Measurements from ENCODE around the gene RNF26.
"Not testable (repeated sequence)": the region's sequence is repeated elsewhere in the genome, so short reads cannot be mapped to it uniquely, and the experiment has no call there.

The RNF26 gene

GRCh38 chr11:119371778-119372182 lies 37.5 kb downstream of the RNF26 start:
- no peak for DNase-seq (ENCODE audit: low read depth)

GRCh38 chr11:119372260-119373058 lies 38.1 kb downstream of the RNF26 start:
- no peak for DNase-seq (ENCODE audit: low read depth)

- DNase-seq (ENCODE audit: low read depth), result no peak
Observed at GRCh38 chr11:119373059-119373920, 39.0 kb downstream of the RNF26 start.

- DNase-seq (ENCODE audit: low read depth), result no peak
Observed at GRCh38 chr11:119373921-119374631, 39.7 kb downstream of the RNF26 start.

GRCh38 chr11:119374632-119375336 lies 40.5 kb downstream of the RNF26 start:
- DNase-seq (ENCODE audit: low read depth), result no peak

- no peak for DNase-seq (ENCODE audit: low read depth)
Observed at GRCh38 chr11:119375337-119376196, 41.2 kb downstream of the RNF26 start.

GRCh38 chr11:119376197-119376847 lies 42.0 kb downstream of the RNF26 start:
- no peak for DNase-seq (ENCODE audit: low read depth)

GRCh38 chr11:119377112-119377901 lies 43.0 kb downstream of the RNF26 start:
- no peak for DNase-seq (ENCODE audit: low read depth)

GRCh38 chr11:119377961-119378667 lies 43.8 kb downstream of the RNF26 start:
- no peak for DNase-seq (ENCODE audit: low read depth)

GRCh38 chr11:119378851-119379465 lies 44.6 kb downstream of the RNF26 start:
- no peak for DNase-seq (ENCODE audit: low read depth)

GRCh38 chr11:119380160-119380826 lies 46.0 kb downstream of the RNF26 start:
- DNase-seq (ENCODE audit: low read depth), result no peak

- DNase-seq (ENCODE audit: low read depth), result no peak
Observed at GRCh38 chr11:119380827-119381180, 46.5 kb downstream of the RNF26 start.

GRCh38 chr11:119381181-119381988 lies 47.1 kb downstream of the RNF26 start, which contains the start of gene USP2:
Gene USP2 (minus strand): TSS chr11:119381690. CDS start chr11:119373480, 8,210 bp downstream.
- peak; percentile 97 for DNase-seq (ENCODE audit: low read depth)

GRCh38 chr11:119382101-119382500 lies 47.8 kb downstream of the RNF26 start:
- DNase-seq (ENCODE audit: low read depth), result no peak

- DNase-seq (ENCODE audit: low read depth), result not testable (repeated sequence)
Observed at GRCh38 chr11:119382513-119382912, 48.2 kb downstream of the RNF26 start.

- no peak for DNase-seq (ENCODE audit: low read depth)
Observed at GRCh38 chr11:119384332-119384731, 50.0 kb downstream of the RNF26 start.
